Activated CD8-positive, alpha-beta memory T cell treated with anti-CD3 and anti-CD28 coated beads, Interleukin-2, amount 50 U/mL, for 48 hours (primary cell): Measurements from ENCODE around the gene ATP11C.

Experiments used
- DNase-seq: peaks from one replicate; pipeline ENCODE4 v3.0.0-alpha.2; 2020

ATP11C gene

DNA sequence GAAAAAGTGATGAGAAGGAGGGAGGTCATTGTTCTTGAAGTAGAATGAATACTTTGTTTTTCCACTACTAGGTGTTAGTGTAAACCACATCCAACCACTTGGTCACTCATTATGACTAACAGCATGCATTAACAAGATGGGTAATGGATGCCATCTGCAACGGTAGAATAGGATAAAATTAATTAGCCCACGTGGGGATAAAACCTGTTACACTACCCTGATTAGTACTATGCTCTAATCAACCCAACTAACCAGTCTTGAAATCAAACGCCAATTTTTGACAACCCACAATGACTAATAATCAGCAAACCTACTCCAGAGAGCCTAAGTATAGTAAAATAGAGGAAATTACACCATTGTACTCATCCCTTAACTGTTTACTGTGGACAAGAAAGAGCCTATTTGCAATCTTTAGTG lies 131.4 kb downstream of the ATP11C start:
- DNase-seq: no peak

DNA sequence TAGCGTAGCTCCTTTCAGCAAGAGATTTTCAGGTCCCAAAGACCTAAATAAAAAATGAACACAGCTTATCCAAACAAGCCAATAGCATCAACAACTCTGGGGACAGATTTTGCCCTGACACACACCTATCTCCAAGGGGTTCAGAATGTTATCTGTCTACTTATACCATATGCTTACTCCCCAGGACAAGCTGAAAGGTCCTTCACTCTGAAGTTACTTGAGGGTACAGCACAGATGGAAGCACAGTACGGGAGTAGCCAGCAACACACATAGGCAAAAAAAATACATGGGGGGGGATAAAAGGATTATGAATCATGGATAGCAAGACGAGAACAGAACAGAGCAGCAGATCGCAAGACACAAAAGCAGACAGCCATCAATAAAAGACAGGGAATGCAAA lies 134.2 kb downstream of the ATP11C start:
- DNase-seq: no peak

DNA sequence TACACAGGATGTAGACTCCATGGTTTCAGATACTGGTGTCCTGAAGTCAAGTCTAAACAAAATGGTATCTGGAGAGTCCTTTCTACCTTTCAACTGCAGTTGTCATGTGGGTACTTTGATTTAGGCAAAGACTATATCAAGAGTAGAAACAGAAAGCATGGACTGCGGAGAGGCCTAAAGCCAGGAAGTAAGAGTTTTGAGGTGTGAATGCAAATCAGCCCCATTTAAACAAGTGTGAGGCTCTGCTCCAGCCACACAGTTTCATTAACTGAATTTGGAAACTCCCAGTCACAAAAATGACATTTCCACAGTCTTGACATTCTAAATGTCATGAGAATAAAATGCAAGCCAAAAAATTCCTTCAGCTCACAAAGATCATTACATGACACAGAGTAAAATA lies 137.7 kb downstream of the ATP11C start:
- DNase-seq: no peak

DNA sequence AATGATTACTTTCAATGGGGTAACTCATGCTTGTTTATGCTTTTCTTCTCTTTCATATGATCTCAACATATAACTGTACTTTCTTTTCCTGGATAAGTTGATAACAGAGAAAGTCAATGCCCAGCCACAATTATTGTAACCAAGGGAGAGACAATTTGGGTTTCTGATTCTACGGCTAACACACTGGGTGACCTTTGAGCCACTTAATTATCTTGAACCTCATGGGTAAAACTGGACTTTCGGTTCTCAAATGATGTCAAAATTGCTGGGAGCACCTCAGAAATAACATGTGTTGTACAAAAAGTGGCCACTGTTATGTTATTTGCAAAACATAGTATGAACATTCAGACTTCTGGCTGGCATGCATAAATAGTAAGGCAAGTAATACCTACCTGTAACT lies 145.3 kb downstream of the ATP11C start:
- no peak for DNase-seq

DNA sequence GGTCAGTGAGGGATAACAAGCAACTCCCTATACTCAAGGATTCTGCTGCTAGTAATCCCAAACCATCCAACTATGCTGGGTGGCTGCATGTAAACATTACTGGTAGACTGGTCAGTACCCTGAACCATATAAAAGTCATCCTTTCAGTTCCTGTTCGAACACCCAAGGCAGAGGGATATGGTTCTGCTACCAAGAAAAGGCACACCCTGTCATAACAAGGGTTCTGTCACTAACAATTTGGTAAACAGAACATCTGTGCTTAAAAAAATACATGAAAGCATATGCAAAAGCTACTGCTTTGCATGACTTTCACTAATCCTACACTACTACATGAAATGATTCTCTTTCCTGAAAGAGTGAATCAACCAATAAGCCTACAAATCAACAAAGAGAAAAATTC lies 148.0 kb downstream of the ATP11C start:
- no peak for DNase-seq

DNA sequence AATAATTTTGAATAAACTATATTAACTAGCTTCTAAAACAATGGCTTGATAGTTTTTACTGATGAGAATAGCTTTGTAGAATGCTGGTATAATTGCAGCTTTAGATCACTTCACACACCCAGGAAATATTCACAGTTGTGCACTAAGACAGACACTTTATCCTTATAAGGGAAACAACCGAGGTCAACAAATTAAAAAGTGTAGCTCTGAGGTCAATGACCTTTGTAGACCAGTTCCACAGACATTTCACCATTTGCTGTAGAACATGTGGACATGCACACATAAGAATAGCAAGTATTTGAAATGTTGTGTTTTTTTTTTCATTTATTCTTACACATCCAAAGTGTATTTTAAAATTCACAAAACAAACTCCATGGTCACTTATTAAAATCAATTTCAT lies 148.9 kb downstream of the ATP11C start:
- DNase-seq: no peak

DNA sequence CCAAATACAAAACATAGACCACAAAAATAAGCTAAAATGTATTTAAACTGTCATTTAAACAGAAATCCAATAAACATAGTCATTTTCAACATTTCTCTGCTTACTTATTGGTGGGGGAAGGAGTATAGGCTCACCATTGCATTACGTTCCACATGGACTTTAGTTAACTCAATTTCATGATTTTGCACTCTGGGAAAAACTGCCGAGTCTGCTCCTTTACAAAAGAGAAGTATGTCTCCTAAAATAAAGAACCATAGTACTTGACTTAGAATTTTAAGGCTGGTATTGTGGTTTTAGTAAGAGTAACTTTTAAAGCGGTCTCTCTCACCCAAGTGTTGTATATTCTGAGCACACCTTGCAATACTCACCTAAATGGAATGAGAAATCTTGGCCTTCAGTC lies 149.8 kb downstream of the ATP11C start:
- no peak for DNase-seq

DNA sequence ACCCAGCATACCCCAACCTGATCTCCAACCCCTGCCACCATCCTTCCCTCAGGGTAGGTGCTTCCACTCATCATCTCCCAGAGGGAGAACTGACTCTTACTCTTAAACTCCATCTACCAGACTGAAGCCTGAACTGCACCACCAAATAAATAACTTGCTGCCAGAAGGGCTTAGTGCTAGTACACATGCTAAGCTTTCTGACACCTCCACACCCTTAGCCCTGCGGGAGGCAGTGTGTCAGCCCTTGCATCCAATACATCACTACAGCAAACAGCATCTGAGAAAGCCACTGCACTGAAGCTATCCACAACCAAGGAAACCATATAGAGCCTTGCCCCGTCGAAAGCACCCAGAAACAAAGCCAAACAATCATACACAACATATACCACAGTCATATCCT lies 156.3 kb downstream of the ATP11C start:
- DNase-seq: no peak

DNA sequence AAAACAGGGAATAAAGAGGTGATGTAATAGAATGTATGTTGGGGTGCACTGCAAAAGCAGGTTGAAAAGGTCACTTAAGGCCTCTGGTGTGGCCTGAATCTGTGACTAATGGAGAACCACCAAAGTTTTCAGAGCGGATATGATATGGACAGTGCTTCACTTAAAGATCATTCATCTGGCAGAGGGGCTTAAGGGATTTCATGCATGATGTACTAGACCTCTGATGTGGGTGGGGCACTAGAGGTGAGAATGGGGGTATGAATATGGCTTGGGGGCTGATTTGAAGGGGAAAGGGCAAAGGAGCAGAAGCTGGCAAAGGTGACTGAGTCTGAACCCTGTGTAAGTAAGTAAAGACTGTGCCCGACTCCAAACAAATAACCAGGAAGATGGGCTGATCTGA lies 162.5 kb downstream of the ATP11C start:
- DNase-seq: no peak

DNA sequence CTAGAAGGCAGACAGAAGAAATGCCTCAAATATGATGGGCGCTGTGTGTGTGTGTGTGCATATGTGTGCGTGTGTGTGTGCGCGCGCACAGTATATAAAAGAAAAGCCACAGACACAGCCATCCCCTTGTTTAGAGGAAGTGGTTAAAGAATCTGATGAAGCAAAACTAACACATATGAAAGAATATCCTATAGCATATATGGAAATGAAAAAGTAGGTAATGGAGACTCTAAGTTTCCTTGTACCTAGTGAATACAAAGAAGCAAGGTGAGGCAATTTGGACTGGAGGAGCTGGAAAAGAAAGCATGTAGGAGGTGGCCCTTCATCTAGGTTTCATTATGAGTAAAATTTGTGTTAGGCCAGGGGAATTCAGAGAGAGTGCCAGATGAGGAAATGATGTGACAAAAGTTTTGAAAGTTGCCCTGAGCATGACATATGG lies 166.3 kb downstream of the ATP11C start:
- DNase-seq: no peak

DNA sequence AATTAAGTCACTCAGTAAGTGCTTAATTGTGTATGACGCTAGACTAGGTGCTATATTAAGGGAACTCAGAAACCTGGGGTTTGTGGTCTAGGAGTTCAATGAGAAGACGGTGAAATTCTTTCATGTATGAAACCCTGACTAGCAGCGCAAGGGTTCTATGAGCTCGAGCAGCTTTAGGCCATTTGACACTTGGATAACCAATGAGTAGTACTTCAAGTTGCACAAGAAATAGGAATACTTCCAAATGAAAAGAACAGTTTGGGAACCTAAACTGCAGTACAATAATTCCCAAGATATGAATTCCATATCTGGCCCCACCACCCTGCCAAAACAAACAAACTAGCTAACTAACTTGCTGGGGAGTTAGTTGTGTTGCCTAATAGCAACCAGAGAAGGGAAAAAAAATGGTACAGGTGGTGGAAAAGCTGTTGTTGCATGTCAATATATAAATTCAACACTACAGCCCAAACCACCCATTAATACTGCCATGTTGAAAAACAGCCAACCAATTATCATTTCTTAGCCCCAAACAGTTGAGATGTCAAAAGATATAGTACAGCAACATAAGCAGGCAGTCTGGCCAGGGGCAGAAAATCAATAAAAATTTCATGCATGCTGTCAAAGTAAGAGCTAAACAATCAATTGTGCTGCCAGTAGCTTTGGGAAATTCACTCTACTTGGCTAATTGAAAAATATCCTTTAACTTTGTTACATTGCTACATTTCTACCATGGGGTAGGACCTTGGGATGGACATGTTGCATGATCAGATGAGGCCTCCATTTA lies 170.3 kb downstream of the ATP11C start:
- no peak for DNase-seq

DNA sequence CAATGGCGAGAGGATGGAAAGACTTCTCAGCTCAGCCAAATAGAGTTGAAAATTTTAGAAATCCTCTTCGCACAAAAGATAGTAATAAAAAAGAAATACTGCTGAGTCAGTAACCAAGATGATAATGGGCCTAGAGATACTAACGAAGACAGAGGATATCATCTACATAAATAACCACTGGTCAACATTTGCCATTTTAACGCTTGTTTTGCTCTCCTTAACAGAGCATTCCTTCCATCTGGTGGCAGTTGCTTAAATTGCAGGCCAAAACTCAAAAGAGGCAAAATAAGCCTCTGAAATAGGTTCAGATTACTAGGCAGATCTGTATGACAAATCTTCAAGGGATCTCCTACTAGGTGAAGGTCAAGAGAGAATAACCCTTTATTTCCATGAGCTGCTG lies 173.2 kb downstream of the ATP11C start:
- no peak for DNase-seq

DNA sequence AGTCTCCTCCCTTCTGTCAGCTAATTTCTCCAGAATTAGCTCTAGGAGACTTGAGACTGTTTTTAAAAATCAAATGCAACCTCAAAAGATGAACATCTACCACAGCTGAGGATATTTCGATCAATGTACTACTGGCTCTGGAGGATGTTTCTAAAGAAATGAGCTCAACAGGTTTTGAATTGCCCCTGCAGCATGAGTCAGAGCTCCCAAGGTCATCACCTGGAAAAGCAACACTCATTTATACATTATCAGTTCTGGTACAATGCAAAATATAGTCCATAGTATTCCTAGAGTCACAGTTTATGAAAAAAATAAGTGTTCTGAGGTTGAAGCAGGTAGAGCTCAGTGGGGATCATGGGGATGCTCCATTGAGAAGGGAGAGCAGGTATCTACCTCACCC lies 174.0 kb downstream of the ATP11C start:
- no peak for DNase-seq

DNA sequence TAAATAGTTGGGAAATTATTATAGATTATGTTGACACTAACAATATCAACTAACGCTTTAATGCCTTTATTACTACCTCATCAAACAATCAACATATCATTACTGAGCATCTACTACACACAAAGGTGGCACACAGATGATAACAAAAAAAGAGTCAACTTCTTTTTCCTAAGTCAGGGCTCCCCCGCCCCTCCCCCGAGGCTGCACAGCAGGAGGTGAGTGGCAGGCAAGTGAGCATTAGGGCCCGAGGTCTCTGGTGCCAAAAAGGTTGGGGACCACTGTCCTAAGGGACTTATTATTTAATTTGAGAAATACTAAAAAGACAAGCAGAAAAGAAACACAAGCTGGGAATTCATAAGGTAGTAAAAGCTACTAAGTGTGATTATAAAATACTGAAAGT lies 174.6 kb downstream of the ATP11C start:
- DNase-seq: no peak

DNA sequence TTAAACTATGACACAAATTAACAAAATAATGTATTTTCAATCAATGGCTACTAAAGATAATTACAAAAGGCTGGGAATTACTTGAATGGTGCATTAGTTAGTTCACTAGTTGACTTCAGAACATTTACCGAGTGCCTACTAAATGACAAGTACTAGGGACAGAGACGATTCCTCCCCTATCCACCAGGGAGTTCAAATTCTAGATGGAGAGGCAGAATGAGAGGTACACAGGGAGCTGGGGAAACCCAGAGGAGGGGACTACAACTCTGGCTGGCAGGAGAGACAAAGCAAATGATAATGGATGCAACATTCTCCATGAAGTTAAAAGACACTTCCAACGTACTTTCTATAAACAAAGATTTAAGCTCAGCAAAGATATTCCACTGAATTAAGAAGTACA lies 181.8 kb downstream of the ATP11C start:
- DNase-seq: no peak

DNA sequence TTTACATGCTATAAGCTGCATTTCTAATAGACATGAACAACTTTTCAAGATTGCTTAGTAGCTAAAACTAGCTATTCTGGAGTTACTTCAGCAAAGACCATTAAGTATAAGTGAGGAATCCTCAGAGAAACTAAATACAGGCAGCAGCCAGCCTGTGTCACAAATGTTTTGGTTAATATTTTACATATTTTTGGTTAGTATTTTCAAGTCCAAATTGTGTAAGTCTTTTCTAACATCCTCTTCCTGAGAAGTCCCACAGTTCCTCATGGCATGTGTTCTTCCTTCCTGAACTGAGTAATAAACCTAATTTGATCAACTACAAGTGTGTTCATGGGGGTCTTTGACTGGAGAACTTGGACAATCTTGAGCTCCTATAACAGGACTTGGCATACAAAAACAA lies 182.5 kb downstream of the ATP11C start:
- no peak for DNase-seq

DNA sequence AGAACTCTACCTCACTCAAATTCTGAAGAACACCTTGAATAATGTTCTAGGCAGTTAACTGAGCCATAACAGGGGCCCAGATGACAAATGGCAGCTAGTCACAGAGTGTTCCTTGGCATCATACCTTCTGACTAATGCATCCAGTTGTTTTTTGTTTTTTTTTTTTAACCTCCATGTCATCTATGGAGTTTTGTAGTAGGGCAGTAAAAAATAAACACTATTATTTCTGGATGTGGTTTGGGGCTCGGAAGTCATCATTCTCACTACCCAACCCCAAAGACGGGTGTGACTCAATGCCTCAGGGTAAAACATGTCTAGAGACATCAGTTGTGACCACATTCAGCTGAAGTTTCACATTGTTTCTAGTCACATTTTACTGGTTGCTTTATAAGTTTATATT lies 193.7 kb downstream of the ATP11C start:
- DNase-seq: no peak

DNA sequence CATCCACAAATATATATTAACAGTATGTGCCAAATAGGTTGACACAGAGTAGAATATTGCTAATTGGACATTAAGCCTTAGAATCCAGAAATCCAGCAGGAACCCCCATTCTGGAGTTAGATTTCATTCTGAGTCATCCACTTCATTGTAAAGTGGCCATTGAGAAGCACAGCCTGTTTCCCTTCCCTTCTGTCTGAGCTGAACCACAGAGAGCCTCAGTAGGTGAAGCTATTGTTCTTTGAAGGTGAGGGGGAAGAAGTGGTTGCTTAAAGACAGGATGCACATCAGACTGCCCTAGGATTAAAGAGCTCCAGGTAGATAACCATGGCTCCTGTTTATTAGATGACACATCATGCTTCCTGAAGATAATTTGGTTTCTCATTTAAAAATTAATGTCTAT lies 194.3 kb downstream of the ATP11C start:
- no peak for DNase-seq

DNA sequence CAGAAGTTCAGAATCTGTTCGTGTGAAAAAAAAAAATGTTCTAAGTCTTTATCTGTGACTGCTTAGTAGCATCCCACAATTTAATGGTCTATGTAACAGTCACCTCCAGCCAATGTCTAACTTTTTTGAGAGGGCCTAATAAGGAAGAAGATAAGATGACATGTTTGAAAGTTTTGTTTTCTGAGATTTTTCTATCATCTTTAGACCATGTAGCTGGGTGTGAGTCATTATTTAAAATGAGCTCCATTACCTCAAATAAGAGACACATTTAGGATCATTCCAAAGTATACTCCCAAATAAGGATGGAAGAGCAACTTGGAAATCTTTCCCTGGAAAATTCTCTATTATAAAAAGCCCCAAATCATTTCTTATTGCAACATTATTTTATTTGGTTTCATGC lies 196.7 kb downstream of the ATP11C start:
- DNase-seq: no peak

DNA sequence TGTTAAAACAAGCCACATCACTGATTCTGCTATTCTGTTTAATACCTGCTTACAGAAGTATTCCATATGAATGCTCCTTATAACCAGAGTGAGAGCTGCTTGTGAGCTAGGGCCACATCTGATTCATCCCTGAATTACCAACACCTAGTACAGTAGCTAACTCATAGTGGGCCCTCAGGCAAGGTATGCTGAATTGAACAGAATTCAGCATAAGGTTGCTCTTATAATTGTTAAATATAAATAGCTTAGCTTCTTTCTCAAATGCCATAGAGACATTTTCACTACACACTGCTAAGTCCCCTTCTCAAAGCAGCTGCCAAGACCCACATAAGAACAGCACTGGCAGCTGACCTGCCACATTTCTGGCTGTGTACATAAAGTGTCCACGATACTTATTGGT lies 197.9 kb downstream of the ATP11C start:
- DNase-seq: no peak

DNA sequence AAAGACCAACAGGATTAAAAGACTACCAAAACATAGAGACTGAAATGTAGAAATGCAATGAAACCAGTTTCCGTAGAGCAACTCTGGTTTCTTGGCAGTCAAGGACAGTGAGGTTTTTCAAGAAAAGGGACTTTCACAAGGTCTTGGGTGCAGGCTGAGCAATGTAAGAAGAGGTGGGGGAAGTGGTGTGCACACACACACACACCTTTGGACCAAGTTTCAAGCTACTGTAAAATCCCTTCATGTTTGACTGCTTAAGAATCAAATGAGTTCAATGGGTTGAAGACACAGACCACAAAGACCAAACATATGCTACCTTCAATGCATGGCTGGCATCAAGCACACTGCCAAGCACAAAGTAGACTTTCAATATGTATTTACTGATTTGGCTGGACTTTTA lies 207.1 kb downstream of the ATP11C start:
- DNase-seq: no peak

DNA sequence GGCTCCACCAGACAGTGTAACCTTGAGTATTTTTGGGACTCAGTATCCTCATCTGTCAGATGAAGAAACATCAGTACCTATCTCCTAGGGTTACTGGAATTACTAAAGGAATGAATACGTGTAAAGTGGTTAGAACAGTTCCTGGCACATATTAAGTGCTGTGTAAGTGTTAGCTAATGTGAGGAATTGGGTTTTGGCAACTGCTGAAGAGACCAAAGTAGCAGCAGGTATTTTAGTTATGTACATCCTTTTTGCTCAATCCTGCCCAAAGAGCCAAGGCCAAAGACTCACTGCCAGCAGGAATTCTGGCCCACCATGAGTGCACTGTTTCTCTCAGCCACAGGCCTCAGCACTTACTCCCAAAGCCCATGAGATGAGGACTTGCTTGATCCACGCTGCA lies 208.2 kb downstream of the ATP11C start:
- no peak for DNase-seq

DNA sequence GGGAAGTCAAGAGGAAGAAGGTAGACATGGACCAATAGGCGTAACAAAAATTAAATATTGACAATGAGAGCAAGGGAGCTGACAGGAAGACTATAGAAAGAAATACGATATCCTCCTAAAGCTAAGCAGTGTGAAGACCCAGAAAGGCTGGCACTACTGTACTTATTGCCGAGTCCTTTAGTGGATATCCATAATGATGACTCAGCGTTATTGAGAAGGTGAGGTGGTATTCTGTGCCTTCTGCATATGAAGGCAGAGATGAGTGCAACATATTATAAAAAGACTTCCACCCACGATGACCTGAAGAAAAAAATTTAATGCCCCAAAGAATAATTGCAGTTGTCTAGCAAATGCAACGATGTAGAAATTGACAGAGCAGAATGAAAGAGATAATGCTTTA lies 211.9 kb downstream of the ATP11C start:
- no peak for DNase-seq

DNA sequence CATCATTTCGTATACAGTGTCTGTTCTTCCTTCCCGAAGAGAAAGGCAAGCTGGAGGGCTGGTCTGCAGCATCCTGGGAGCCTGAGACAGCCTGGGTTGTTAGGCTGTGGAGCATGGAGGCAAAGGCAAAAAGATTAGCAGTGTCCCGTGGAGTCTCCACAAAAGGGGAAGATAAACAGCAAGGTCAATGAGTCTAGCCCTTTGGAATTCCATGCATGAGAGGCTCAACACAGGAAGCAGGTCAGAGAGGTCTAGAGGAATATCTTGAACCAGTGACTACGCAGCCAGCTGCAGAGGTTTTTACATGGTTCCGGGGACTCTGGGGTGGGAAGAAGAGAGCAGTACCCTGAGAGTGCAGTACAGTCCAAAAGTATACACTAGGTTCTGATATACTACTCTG lies 212.7 kb downstream of the ATP11C start:
- DNase-seq: no peak

DNA sequence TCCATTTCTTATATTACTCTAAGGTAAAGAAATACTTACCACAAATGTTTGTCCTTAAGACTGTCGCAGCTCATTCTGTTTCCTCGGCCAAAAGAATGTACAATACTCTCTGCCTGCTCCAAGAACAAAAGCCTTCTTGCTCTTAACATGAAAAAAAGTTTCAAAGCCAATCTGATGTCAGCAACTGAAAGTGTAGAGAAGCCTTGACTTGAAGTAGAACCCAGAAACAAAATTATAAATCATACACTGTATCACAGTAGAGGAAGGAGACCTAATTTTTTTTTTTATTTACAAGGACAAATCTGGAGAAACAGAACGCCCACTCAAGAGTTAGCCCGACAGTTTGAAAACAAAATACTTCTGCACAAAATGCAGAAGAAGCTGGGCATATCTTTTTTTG lies 224.8 kb downstream of the ATP11C start, which contains the start of gene MCF2:
Gene MCF2 (minus strand): TSS at position 101 of the 400 bp plus-strand sequence. CDS start 56,423 bp downstream, outside the sequence.
- no peak for DNase-seq
